Lower lobe of right lung (tissue), 2 donors: Measurements from ENCODE around the gene KIAA0040. TPM values are rescaled to one million over a fixed set of nuclear protein-coding genes. Genes with fewer than 3 reads are reported as not detected.
"Not testable (repeated sequence)": the region's sequence is repeated elsewhere in the genome, so short reads cannot be mapped to it uniquely, and the experiment has no call there.

ENCODE experiments used
- ATAC-seq, 2 donors: fragments of 200-7000 bp; cut with Tn5 transposase; one replicate each; pipeline ENCODE4 v1.9.1; 2020 to 2022; ENCODE audit warnings: mild to moderate bottlenecking in 2 of 2, moderate library complexity in 2 of 2
- DNase-seq: peaks from one replicate; pipeline ENCODE4 v3.0.0-alpha.2; 2020
- H3K27ac ChIP-seq: fragments of 200-600 bp; one replicate; pipeline ENCODE4 v1.8.0; 2022
- H3K27me3 ChIP-seq: fragments of 200-600 bp; one replicate; pipeline ENCODE4 v1.8.0; 2022; ENCODE audit warnings: low read depth
- H3K36me3 ChIP-seq: fragments of 200-600 bp; one replicate; pipeline ENCODE4 v1.8.0; 2022; ENCODE audit warnings: mild to moderate bottlenecking
- H3K4me1 ChIP-seq: fragments of 200-600 bp; one replicate; pipeline ENCODE4 v1.8.0; 2022
- H3K4me3 ChIP-seq: fragments of 200-600 bp; one replicate; pipeline ENCODE4 v1.8.0; 2022; ENCODE audit warnings: mild to moderate bottlenecking
- H3K9me3 ChIP-seq: fragments of 200-600 bp; one replicate; pipeline ENCODE4 v1.8.0; 2022
- intact Hi-C: fragments of 100-400 bp; cut with DNase I; formaldehyde crosslinking; loops from one replicate; pipeline ENCODE4 v1.11.0; 2022
- total RNA-seq: library from RNA; stranded (reverse); fragmentation: NEBNext Ultra II Directional; extraction: Animal tissue kit (Norgen Biotek cat#: 25700); gene quantifications from one replicate; pipeline ENCODE4 v1.2.1, GENCODE V29; 2021
- TF ChIP-seq, protein P1 (sequence below): fragments of 200-600 bp; IDR thresholded peaks from one replicate; pipeline ENCODE4 v1.8.0; 2022; ENCODE audit warnings: antibody characterized with exemption, mild to moderate bottlenecking
- donor health status: DM: no; HTN: yes; CAD: no; lungs with severe emphysema.

KIAA0040 gene
- total RNA-seq, 1 donor from 2014 or later, result 46.9 TPM

DNA sequence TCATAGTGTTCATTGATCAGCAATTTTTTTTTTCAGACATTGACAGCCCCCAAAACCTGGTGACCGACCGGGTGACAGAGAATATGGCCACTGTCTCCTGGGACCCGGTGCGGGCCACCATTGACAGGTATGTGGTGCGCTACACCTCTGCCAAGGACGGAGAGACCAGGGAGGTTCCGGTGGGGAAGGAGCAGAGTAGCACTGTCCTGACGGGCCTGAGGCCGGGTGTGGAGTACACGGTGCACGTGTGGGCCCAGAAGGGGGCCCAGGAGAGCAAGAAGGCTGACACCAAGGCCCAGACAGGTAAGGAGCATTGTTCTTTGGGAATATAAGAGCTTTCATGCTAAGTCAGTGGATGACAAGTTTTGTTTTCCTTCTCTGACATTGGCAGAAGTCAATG lies 75.7 kb downstream of the KIAA0040 start:
- TF ChIP-seq, protein P1, sequence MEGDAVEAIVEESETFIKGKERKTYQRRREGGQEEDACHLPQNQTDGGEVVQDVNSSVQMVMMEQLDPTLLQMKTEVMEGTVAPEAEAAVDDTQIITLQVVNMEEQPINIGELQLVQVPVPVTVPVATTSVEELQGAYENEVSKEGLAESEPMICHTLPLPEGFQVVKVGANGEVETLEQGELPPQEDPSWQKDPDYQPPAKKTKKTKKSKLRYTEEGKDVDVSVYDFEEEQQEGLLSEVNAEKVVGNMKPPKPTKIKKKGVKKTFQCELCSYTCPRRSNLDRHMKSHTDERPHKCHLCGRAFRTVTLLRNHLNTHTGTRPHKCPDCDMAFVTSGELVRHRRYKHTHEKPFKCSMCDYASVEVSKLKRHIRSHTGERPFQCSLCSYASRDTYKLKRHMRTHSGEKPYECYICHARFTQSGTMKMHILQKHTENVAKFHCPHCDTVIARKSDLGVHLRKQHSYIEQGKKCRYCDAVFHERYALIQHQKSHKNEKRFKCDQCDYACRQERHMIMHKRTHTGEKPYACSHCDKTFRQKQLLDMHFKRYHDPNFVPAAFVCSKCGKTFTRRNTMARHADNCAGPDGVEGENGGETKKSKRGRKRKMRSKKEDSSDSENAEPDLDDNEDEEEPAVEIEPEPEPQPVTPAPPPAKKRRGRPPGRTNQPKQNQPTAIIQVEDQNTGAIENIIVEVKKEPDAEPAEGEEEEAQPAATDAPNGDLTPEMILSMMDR, result no peak
- Histone ChIP-seq H3K36me3 (no peaks in the 10 kb centered on the region), H3K4me1 (no peaks in the 10 kb centered on the region), H3K9me3 (peaks cover 12% of the 10 kb centered on the region), H3K4me3 (no peak overlapping the region), H3K27me3 (no peaks in the 10 kb centered on the region), H3K27ac (no peak overlapping the region)
- intact Hi-C loops, result no loop called here
- ATAC-seq (no peak), DNase-seq (no peak)

- Histone ChIP-seq H3K27me3 (no peaks in the 10 kb centered on the region), H3K27ac (no peak overlapping the region), H3K36me3 (no peaks in the 10 kb centered on the region), H3K4me1 (no peaks in the 10 kb centered on the region), H3K9me3 (peaks cover 12% of the 10 kb centered on the region), H3K4me3 (no peak overlapping the region)
- TF ChIP-seq, protein P1, result no peak
- intact Hi-C loops, result no loop called here
- DNase-seq, result no peak
- ATAC-seq, result no peak
Measured at GRCh38 chr1:175116210-175116798, 76.3 kb downstream of the KIAA0040 start.

- intact Hi-C loops, result no loop called here
- peaks cover 12% of the 10 kb centered on the region for H3K9me3 ChIP-seq
- no peak for ATAC-seq
- H3K4me1 ChIP-seq, result no peaks in the 10 kb centered on the region
- no peaks in the 10 kb centered on the region for H3K27me3 ChIP-seq
- DNase-seq, result no peak
- no peaks in the 10 kb centered on the region for H3K36me3 ChIP-seq
- no peak overlapping the region for H3K4me3 ChIP-seq
- H3K27ac ChIP-seq, result no peak overlapping the region
- TF ChIP-seq, protein P1, result no peak
Measured at GRCh38 chr1:175114996-175115395, 77.6 kb downstream of the KIAA0040 start.

GRCh38 chr1:175108331-175108820 lies 84.2 kb downstream of the KIAA0040 start:
- intact Hi-C loops, H3K27me3 ChIP-seq, H3K27ac ChIP-seq, ATAC-seq, H3K9me3 ChIP-seq, H3K4me3 ChIP-seq, H3K4me1 ChIP-seq, DNase-seq, H3K36me3 ChIP-seq: not testable (repeated sequence)

Other genes with a start within 250 kb of the KIAA0040 start
- gene CACYBP, start 192.8 kb downstream of the KIAA0040 start, total RNA-seq, result 74.4 TPM
- gene MRPS14, start 169.4 kb downstream of the KIAA0040 start, total RNA-seq, result 27.5 TPM
- gene TNN, start 124.9 kb downstream of the KIAA0040 start, total RNA-seq, result 0.18 TPM